CD8-positive, alpha-beta memory T cell (primary cell): ENCODE data around the gene REM2. TPM values are rescaled to one million over a fixed set of nuclear protein-coding genes. Genes with fewer than 3 reads are reported as not detected.

Source experiments
- CTCF ChIA-PET: fragments of 350-600 bp; sonication (Branson Sonifier 250); formaldehyde crosslinking; loops from one replicate; lab custom pipeline; 2021; ENCODE audit warnings: antibody characterized with exemption; lab: Charles Lee
- POLR2A ChIA-PET: fragments of 350-600 bp; sonication (Branson Sonifier 250); formaldehyde crosslinking; loops from one replicate; lab custom pipeline; 2021; ENCODE audit warnings: antibody characterized with exemption; lab: Charles Lee
- DNase-seq, 5 donors: peaks; one replicate each; pipeline versions ENCODE4 v3.0.0 to v3.0.0-alpha.2; 2020 to 2022; ENCODE audit warnings: mixed read lengths in 1 of 5
- H3K27ac ChIP-seq: one replicate; pipeline ENCODE4 v1.7.0; 2013; ENCODE audit warnings: low read depth, mild to moderate bottlenecking, low read length, moderate library complexity
- H3K27me3 ChIP-seq: 2 replicates; pipeline ENCODE4 v1.7.0; 2013; ENCODE audit warnings: low read length, mild to moderate bottlenecking; ENCODE audit not compliant: insufficient read depth, poor library complexity, severe bottlenecking
- H3K36me3 ChIP-seq: 2 replicates; pipeline ENCODE4 v1.7.0; 2013; ENCODE audit warnings: mild to moderate bottlenecking, low read length, moderate library complexity; ENCODE audit not compliant: insufficient read depth
- H3K4me1 ChIP-seq: 2 replicates; pipeline ENCODE4 v1.7.0; 2013; ENCODE audit warnings: mild to moderate bottlenecking, low read length, moderate library complexity; ENCODE audit not compliant: insufficient read depth
- H3K4me3 ChIP-seq: 2 replicates; pipeline ENCODE4 v1.7.0; 2013; ENCODE audit warnings: mild to moderate bottlenecking, low read length
- H3K9me3 ChIP-seq: 2 replicates; pipeline ENCODE4 v1.7.0; 2013; ENCODE audit warnings: mild to moderate bottlenecking, low read length
- H3K27ac Mint-ChIP-seq, 8 donors: one replicate each; pipeline ENCODE4 v1.8.0; 2020 to 2021; ENCODE audit warnings: mixed read lengths in 8 of 8, mild to moderate bottlenecking in 6 of 8, inconsistent platforms in 3 of 8, moderate library complexity in 3 of 8
- H3K27me3 Mint-ChIP-seq, 2 donors: one replicate each; pipeline ENCODE4 v1.8.0; 2020 to 2021; ENCODE audit warnings: mixed read lengths in 2 of 2, mild to moderate bottlenecking in 1 of 2, moderate library complexity in 1 of 2
- H3K36me3 Mint-ChIP-seq, 3 donors: one replicate each; pipeline ENCODE4 v1.8.0; 2020 to 2021; ENCODE audit warnings: mixed read lengths in 3 of 3, inconsistent platforms in 1 of 3, mild to moderate bottlenecking in 1 of 3
- H3K4me1 Mint-ChIP-seq, 3 donors: one replicate each; pipeline ENCODE4 v1.8.0; 2020 to 2021; ENCODE audit warnings: mixed read lengths in 3 of 3, inconsistent platforms in 1 of 3, mild to moderate bottlenecking in 1 of 3
- H3K4me3 Mint-ChIP-seq, 7 donors: one replicate each; pipeline ENCODE4 v1.8.0; 2020 to 2021; ENCODE audit warnings: mixed read lengths in 7 of 7, mild to moderate bottlenecking in 6 of 7, moderate library complexity in 4 of 7, inconsistent platforms in 2 of 7
- H3K9me3 Mint-ChIP-seq, 5 donors: one replicate each; pipeline ENCODE4 v1.8.0; 2020 to 2022; ENCODE audit warnings: mixed read lengths in 5 of 5, mild to moderate bottlenecking in 3 of 5, moderate library complexity in 2 of 5, inconsistent platforms in 1 of 5
- polyA plus RNA-seq: library from polyadenylated mRNA; unstranded; fragments of 300-500 nt; fragmentation: Illumina TruSeq; gene quantifications from one replicate; pipeline ENCODE4 v1.2.3, GENCODE V29; 2021
- total RNA-seq, 2 experiments: library from RNA; stranded (reverse); gene quantifications; one replicate each; pipeline ENCODE4 v1.2.3, GENCODE V29; 2021

Gene REM2
- total and polyA plus RNA-seq, 3 experiments from 2014 or later = 0.33 to 1.0 (median 0.33) TPM

DNA sequence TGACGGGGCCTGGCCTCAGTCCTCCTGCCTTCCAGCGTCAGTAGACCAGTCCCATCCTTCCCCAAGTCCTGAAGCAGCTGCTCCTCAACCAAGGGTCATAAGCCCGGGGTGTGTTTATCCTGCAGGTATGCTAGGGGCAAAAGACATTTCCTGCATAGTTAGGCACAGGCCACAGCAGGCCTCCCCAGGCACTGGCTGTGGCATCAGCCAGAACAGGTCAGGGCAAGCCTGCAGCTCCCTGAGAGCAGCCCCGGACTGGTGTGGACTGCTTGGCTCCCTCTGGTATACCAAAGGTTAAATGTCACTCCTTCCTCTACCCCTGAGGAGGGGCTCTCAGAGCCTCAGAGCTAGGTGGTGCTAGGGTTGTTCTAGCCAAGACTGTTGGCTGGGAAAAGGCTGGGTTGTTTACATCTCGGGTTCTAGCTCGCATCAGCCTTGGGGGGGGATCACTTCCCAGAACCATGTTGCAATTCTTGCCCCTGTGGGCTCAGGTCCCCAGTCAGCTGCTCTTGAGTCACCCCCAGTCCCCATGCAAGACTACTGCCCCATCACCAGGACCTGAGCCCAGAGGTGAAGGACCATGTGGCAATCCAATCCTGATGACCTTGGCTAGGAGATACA, 43.8 kb upstream of the REM2 start:
- H3K9me3 Mint-ChIP-seq = peaks cover 0 to 2% (median 0%) of the 10 kb centered on the region in 5 donors
- Histone ChIP-seq H3K4me1 (peaks cover 3% of the 10 kb centered on the region), H3K4me3 (no peak overlapping the region), H3K36me3 (peaks cover 1% of the 10 kb centered on the region), H3K27me3 (peaks cover 5% of the 10 kb centered on the region), H3K9me3 (no peaks in the 10 kb centered on the region), H3K27ac (no peak overlapping the region)
- no peak for DNase-seq
- POLR2A ChIA-PET = interaction anchor here (1.2 kb wide), 1 partner anchor 9 kb away, joined by 4 read pairs; no protein-coding TSS in a partner anchor
- CTCF ChIA-PET = interaction anchor here (1.3 to 2.6 kb wide), 4 partner anchors 11 to 61 kb away, joined by 4 to 9 read pairs (median 5); no protein-coding TSS in a partner anchor
- H3K4me1 Mint-ChIP-seq = peaks cover 0 to 7% (median 6%) of the 10 kb centered on the region in 3 donors
- peak overlapping the region in 2 of 8 donors; percentile 43 to 54 for H3K27ac Mint-ChIP-seq
- peaks cover 1 to 18% (median 10%) of the 10 kb centered on the region in 3 donors for H3K36me3 Mint-ChIP-seq
- H3K27me3 Mint-ChIP-seq = peaks cover 32 to 43% of the 10 kb centered on the region in 2 donors
- H3K4me3 Mint-ChIP-seq = no peak overlapping the region

GRCh38 chr14:22841311-22841710, 41.7 kb upstream of the REM2 start:
- no peak overlapping the region for H3K27ac Mint-ChIP-seq
- no peak overlapping the region for H3K4me3 ChIP-seq
- H3K4me3 Mint-ChIP-seq = no peak overlapping the region
- H3K9me3 Mint-ChIP-seq = peaks cover 0 to 2% (median 0%) of the 10 kb centered on the region in 5 donors
- peaks cover 3% of the 10 kb centered on the region for H3K4me1 ChIP-seq
- no peaks in the 10 kb centered on the region for H3K9me3 ChIP-seq
- ChIA-PET POLR2A (no interaction called here), CTCF (interaction anchor here (1.0 to 1.5 kb wide), 4 partner anchors 11 to 18 kb away, joined by 3 to 5 read pairs (median 4); no protein-coding TSS in a partner anchor)
- H3K4me1 Mint-ChIP-seq = peaks cover 0 to 7% (median 5%) of the 10 kb centered on the region in 3 donors
- no peak for DNase-seq
- H3K36me3 ChIP-seq = no peaks in the 10 kb centered on the region
- H3K27ac ChIP-seq = no peak overlapping the region
- H3K27me3 Mint-ChIP-seq = peaks cover 38 to 55% of the 10 kb centered on the region in 2 donors
- H3K27me3 ChIP-seq = peaks cover 5% of the 10 kb centered on the region
- H3K36me3 Mint-ChIP-seq = peaks cover 0 to 4% (median 0%) of the 10 kb centered on the region in 3 donors

GRCh38 chr14:22841769-22842168, 41.3 kb upstream of the REM2 start:
- peaks cover 0 to 2% (median 0%) of the 10 kb centered on the region in 5 donors for H3K9me3 Mint-ChIP-seq
- Histone ChIP-seq H3K4me3 (no peak overlapping the region), H3K4me1 (peaks cover 3% of the 10 kb centered on the region), H3K27me3 (peaks cover 5% of the 10 kb centered on the region), H3K36me3 (no peaks in the 10 kb centered on the region), H3K27ac (no peak overlapping the region), H3K9me3 (no peaks in the 10 kb centered on the region)
- ChIA-PET POLR2A (no interaction called here), CTCF (interaction anchor here (1.1 to 1.5 kb wide), 2 partner anchors 11 to 14 kb away, joined by 4 to 5 read pairs; no protein-coding TSS in a partner anchor)
- no peak overlapping the region for H3K4me3 Mint-ChIP-seq
- peaks cover 38 to 60% of the 10 kb centered on the region in 2 donors for H3K27me3 Mint-ChIP-seq
- peaks cover 0 to 7% (median 5%) of the 10 kb centered on the region in 3 donors for H3K4me1 Mint-ChIP-seq
- H3K36me3 Mint-ChIP-seq = peaks cover 0 to 4% (median 0%) of the 10 kb centered on the region in 3 donors
- H3K27ac Mint-ChIP-seq = no peak overlapping the region
- DNase-seq = no peak

GRCh38 chr14:22842211-22843122, 40.6 kb upstream of the REM2 start:
- H3K4me1 Mint-ChIP-seq = peaks cover 0 to 3% (median 2%) of the 10 kb centered on the region in 3 donors
- H3K27me3 Mint-ChIP-seq = peaks cover 36 to 58% of the 10 kb centered on the region in 2 donors
- peaks cover 0 to 2% (median 0%) of the 10 kb centered on the region in 5 donors for H3K9me3 Mint-ChIP-seq
- Histone ChIP-seq H3K9me3 (no peaks in the 10 kb centered on the region), H3K4me3 (no peak overlapping the region), H3K36me3 (no peaks in the 10 kb centered on the region), H3K27ac (no peak overlapping the region), H3K27me3 (peaks cover 5% of the 10 kb centered on the region), H3K4me1 (peaks cover 3% of the 10 kb centered on the region)
- ChIA-PET POLR2A (no interaction called here), CTCF (interaction anchor here (0.9 to 1.6 kb wide), 5 partner anchors 9 to 272 kb away, joined by 3 to 10 read pairs (median 4); no protein-coding TSS in a partner anchor)
- H3K36me3 Mint-ChIP-seq = peaks cover 0 to 4% (median 0%) of the 10 kb centered on the region in 3 donors
- H3K4me3 Mint-ChIP-seq = no peak overlapping the region
- H3K27ac Mint-ChIP-seq = no peak overlapping the region
- no peak for DNase-seq

- peaks cover 0 to 2% (median 0%) of the 10 kb centered on the region in 5 donors for H3K9me3 Mint-ChIP-seq
- peaks cover 0 to 4% (median 0%) of the 10 kb centered on the region in 3 donors for H3K36me3 Mint-ChIP-seq
- POLR2A ChIA-PET = no interaction called here
Observed at GRCh38 chr14:22843123-22843925, 39.7 kb upstream of the REM2 start.

DNA sequence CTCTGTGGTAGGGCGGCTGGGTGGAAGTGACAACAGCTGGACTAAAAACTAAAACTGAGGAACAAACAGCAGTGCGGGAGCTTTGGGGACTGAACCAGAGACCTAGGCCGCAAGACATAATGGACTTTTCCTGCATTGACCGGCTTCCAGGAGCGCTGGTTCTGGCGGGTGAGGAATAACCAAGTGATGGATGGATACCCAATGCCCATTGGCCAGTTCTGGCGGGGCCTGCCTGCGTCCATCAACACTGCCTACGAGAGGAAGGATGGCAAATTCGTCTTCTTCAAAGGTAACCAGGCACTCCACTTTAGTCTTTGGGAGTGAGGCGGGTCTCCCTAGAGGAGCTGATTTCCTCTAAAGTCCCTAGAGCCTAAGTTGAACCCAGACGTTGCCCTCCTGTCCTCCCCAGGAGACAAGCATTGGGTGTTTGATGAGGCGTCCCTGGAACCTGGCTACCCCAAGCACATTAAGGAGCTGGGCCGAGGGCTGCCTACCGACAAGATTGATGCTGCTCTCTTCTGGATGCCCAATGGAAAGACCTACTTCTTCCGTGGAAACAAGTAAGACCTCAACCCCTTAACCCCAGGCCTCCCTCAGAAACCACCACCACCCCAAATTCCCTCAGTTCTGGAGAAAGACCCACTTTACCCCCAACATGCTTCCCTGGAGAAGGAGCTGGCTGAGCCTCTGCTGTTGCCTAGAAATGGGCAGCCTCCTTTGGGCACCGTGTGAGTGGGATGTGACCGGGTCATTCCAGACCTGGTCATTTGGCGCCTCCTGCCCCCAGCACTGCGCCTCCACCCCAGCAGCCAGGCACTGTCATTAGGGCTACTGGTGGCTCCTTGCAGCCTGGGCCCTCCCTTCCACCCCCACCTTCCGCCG, 38.6 kb upstream of the REM2 start:
- ChIA-PET CTCF (interaction anchor here (1.2 to 1.6 kb wide), 5 partner anchors 8 to 21 kb away, joined by 3 to 10 read pairs (median 5); no protein-coding TSS in a partner anchor), POLR2A (no interaction called here)

More at GRCh38 chr14:22843123-22843925, 39.7 kb upstream of the REM2 start:
- Histone ChIP-seq H3K27me3 (no peaks in the 10 kb centered on the region), H3K9me3 (no peaks in the 10 kb centered on the region), H3K36me3 (no peaks in the 10 kb centered on the region), H3K27ac (no peak overlapping the region), H3K4me1 (no peaks in the 10 kb centered on the region), H3K4me3 (no peak overlapping the region)
- Mint-ChIP-seq H3K4me1 (peaks cover 0 to 3% (median 2%) of the 10 kb centered on the region in 3 donors), H3K4me3 (no peak overlapping the region), H3K27ac (peak overlapping the region in 1 of 8 donors; percentile 37), H3K27me3 (peaks cover 38 to 59% of the 10 kb centered on the region in 2 donors)
- peak in 1 of 5 donors; percentile 13 for DNase-seq
- CTCF ChIA-PET = interaction anchor here (0.9 to 1.6 kb wide), 5 partner anchors 10 to 273 kb away, joined by 3 to 10 read pairs (median 4); no protein-coding TSS in a partner anchor

More for the DNA sequence above, 38.6 kb upstream of the REM2 start:
- H3K27ac Mint-ChIP-seq = peak overlapping the region in 1 of 8 donors; percentile 87
- peak in 1 of 5 donors; percentile 42 for DNase-seq
- Histone ChIP-seq H3K27me3 (no peaks in the 10 kb centered on the region), H3K27ac (no peak overlapping the region), H3K36me3 (no peaks in the 10 kb centered on the region), H3K4me3 (no peak overlapping the region), H3K4me1 (no peaks in the 10 kb centered on the region), H3K9me3 (no peaks in the 10 kb centered on the region)
- no peaks in the 10 kb centered on the region for H3K4me1 Mint-ChIP-seq
- peaks cover 32 to 52% of the 10 kb centered on the region in 2 donors for H3K27me3 Mint-ChIP-seq
- no peaks in the 10 kb centered on the region for H3K9me3 Mint-ChIP-seq
- no peak overlapping the region for H3K4me3 Mint-ChIP-seq
- H3K36me3 Mint-ChIP-seq = no peaks in the 10 kb centered on the region
